Aorta (tissue), 5 donors: Measurements from ENCODE around the gene FANCC. TPM values are rescaled to one million over a fixed set of nuclear protein-coding genes. Genes with fewer than 3 reads are reported as not detected.

Experiments
- ATAC-seq: fragments of 200-7000 bp; cut with Tn5 transposase; one replicate; pipeline ENCODE4 v1.9.1; 2022; ENCODE audit warnings: moderate library complexity; ENCODE audit not compliant: low FRiP score
- DNase-seq, 2 donors: peaks; one replicate each; pipeline ENCODE4 v3.0.0-alpha.2; 2020
- H3K27ac ChIP-seq, 2 donors: one replicate each; pipeline ENCODE4 v1.5.1; 2013; ENCODE audit warnings: low read length in 2 of 2, mild to moderate bottlenecking in 2 of 2, moderate library complexity in 2 of 2, control low read depth in 1 of 2, inconsistent platforms in 1 of 2, low read depth in 1 of 2
- H3K27me3 ChIP-seq, 2 donors: one replicate each; pipeline ENCODE4 v1.6.1; 2013; ENCODE audit warnings: control low read depth in 1 of 2, low read length in 1 of 2, mild to moderate bottlenecking in 1 of 2, moderate library complexity in 1 of 2; ENCODE audit not compliant: insufficient read depth in 2 of 2, control insufficient read depth in 1 of 2
- H3K36me3 ChIP-seq, 2 donors: one replicate each; pipeline ENCODE4 v1.6.1; 2013; ENCODE audit warnings: control low read depth in 1 of 2, low read length in 1 of 2, mild to moderate bottlenecking in 1 of 2; ENCODE audit not compliant: insufficient read depth in 2 of 2, control insufficient read depth in 1 of 2
- H3K4me1 ChIP-seq, 2 donors: one replicate each; pipeline ENCODE4 v1.6.1; 2013; ENCODE audit warnings: low read length in 2 of 2, control low read depth in 1 of 2, mild to moderate bottlenecking in 1 of 2, moderate library complexity in 1 of 2; ENCODE audit not compliant: insufficient read depth in 2 of 2, control insufficient read depth in 1 of 2
- H3K4me3 ChIP-seq, 2 donors: one replicate each; pipeline ENCODE4 v1.5.1; 2013; ENCODE audit warnings: low read length in 2 of 2, control low read depth in 1 of 2, mild to moderate bottlenecking in 1 of 2
- H3K9me3 ChIP-seq: one replicate; pipeline ENCODE4 v1.6.1; 2013; ENCODE audit warnings: mild to moderate bottlenecking, low read length; ENCODE audit not compliant: control insufficient read depth
- WGBS, 2 donors: extraction: QIAGEN DNeasy Blood & Tissue Kit; methylation state at CpG; one replicate each; pipeline ENCODE4 v1.1.7; 2013; 5-methylcytosine and 5-hydroxymethylcytosine counted together
- intact Hi-C, 2 donors: fragments of 100-400 bp; cut with DNase I; formaldehyde crosslinking; loops; one replicate each; pipeline versions ENCODE4 v1.14.2 to v1.15.0; 2022
- polyA plus RNA-seq, 2 donors: library from polyadenylated mRNA; stranded (reverse); fragments of 200-250 nt; gene quantifications; one replicate each; pipeline ENCODE4 v1.2.3, GENCODE V29; 2013
- total RNA-seq, 2 donors: library from RNA; stranded (reverse); fragmentation: NEBNext Ultra II Directional; extraction: Animal tissue kit (Norgen Biotek cat#: 25700); gene quantifications; one replicate each; pipeline ENCODE4 v1.2.1, GENCODE V29; 2021
- donor health status: healthy with polysubstance abuse.
- donor health status: Bipolar disorder and iron deficiency.
- donor health status: DM: no; HTN: no; CAD: no.
- donor health status: DM: no; HTN: no; CAD: no.
- donor health status: DM: yes; HTN: yes; CAD: no.

FANCC gene
- total and polyA plus RNA-seq, 4 donors = 1.5 to 10.9 (median 5.8) TPM

GRCh38 chr9:95077766-95078370 lies 239.6 kb downstream of the FANCC start:
- H3K4me1 ChIP-seq = peaks cover 2 to 6% of the 10 kb centered on the region in 2 donors
- peaks cover 0 to 4% of the 10 kb centered on the region in 2 donors for H3K36me3 ChIP-seq
- WGBS, 2 donors = 8 to 10% methylated on average over 17 of the region's 17 CpGs
- no peaks in the 10 kb centered on the region for H3K27me3 ChIP-seq
- H3K27ac ChIP-seq = peak overlapping the region; percentile 89 to 94
- no peak for ATAC-seq
- H3K4me3 ChIP-seq = no peak overlapping the region
- H3K9me3 ChIP-seq = no peaks in the 10 kb centered on the region
- DNase-seq = peak in 1 of 2 donors; percentile 69
- intact Hi-C loops = no loop called here

GRCh38 chr9:95077053-95077765 lies 240.3 kb downstream of the FANCC start:
- H3K36me3 ChIP-seq = peaks cover 0 to 4% of the 10 kb centered on the region in 2 donors
- H3K4me1 ChIP-seq = peaks cover 5 to 6% of the 10 kb centered on the region in 2 donors
- peak overlapping the region; percentile 89 to 94 for H3K27ac ChIP-seq
- no peak overlapping the region for H3K4me3 ChIP-seq
- peak; percentile 49 to 66 for DNase-seq
- peak; percentile 14 for ATAC-seq
- intact Hi-C loops = no loop called here
- H3K27me3 ChIP-seq = no peaks in the 10 kb centered on the region
- 5% methylated on average over 18 of the region's 18 CpGs for WGBS, 2 donors
- no peaks in the 10 kb centered on the region for H3K9me3 ChIP-seq

- Histone ChIP-seq H3K4me3 (no peak overlapping the region), H3K9me3 (no peaks in the 10 kb centered on the region), H3K27ac (peak overlapping the region; percentile 89 to 94), H3K27me3 (no peaks in the 10 kb centered on the region), H3K4me1 (peaks cover 5 to 8% of the 10 kb centered on the region in 2 donors), H3K36me3 (peaks cover 0 to 4% of the 10 kb centered on the region in 2 donors)
- DNase-seq (no peak), ATAC-seq (no peak)
- intact Hi-C loops = no loop called here
- WGBS, 2 donors = 0 to 15% methylated on average over 1 of the region's 1 CpG
Measured at GRCh38 chr9:95076696-95077052, 240.8 kb downstream of the FANCC start.

- Histone ChIP-seq H3K27ac (peak overlapping the region in 1 of 2 donors; percentile 92), H3K36me3 (peaks cover 0 to 2% of the 10 kb centered on the region in 2 donors), H3K9me3 (no peaks in the 10 kb centered on the region), H3K4me3 (no peak overlapping the region), H3K27me3 (no peaks in the 10 kb centered on the region), H3K4me1 (peaks cover 5 to 8% of the 10 kb centered on the region in 2 donors)
- no peak for ATAC-seq
- intact Hi-C loops = no loop called here
- DNase-seq = peak in 1 of 2 donors; percentile 56
- 17 to 31% methylated on average over 7 of the region's 7 CpGs for WGBS, 2 donors
Measured at GRCh38 chr9:95075700-95076099, 241.8 kb downstream of the FANCC start.

GRCh38 chr9:95074632-95075031 lies 242.9 kb downstream of the FANCC start:
- Histone ChIP-seq H3K4me3 (no peak overlapping the region), H3K4me1 (peaks cover 5 to 8% of the 10 kb centered on the region in 2 donors), H3K36me3 (peaks cover 0 to 2% of the 10 kb centered on the region in 2 donors), H3K9me3 (no peaks in the 10 kb centered on the region), H3K27ac (peak overlapping the region; percentile 52 to 92), H3K27me3 (no peaks in the 10 kb centered on the region)
- ATAC-seq = no peak
- intact Hi-C loops = loop anchor here in 1 of 2 donors (5.0 kb wide), 1 partner anchor 53 kb away; no protein-coding TSS in a partner anchor
- 31 to 35% methylated on average over 9 of the region's 9 CpGs for WGBS, 2 donors
- DNase-seq = peak in 1 of 2 donors; percentile 72

- DNase-seq (peak in 1 of 2 donors; percentile 41), ATAC-seq (no peak)
- Histone ChIP-seq H3K9me3 (no peaks in the 10 kb centered on the region), H3K4me1 (peaks cover 7 to 8% of the 10 kb centered on the region in 2 donors), H3K36me3 (peaks cover 0 to 2% of the 10 kb centered on the region in 2 donors), H3K27me3 (no peaks in the 10 kb centered on the region), H3K4me3 (no peak overlapping the region), H3K27ac (peak overlapping the region; percentile 52 to 92)
- 34 to 40% methylated on average over 5 of the region's 5 CpGs for WGBS, 2 donors
- intact Hi-C loops = loop anchor here in 1 of 2 donors (5.0 kb wide), 1 partner anchor 53 kb away; no protein-coding TSS in a partner anchor
Measured at GRCh38 chr9:95073918-95074317, 243.6 kb downstream of the FANCC start.

- Histone ChIP-seq H3K9me3 (no peaks in the 10 kb centered on the region), H3K27ac (peak overlapping the region in 1 of 2 donors; percentile 87), H3K4me1 (peaks cover 7 to 8% of the 10 kb centered on the region in 2 donors), H3K36me3 (peaks cover 0 to 2% of the 10 kb centered on the region in 2 donors), H3K4me3 (no peak overlapping the region), H3K27me3 (no peaks in the 10 kb centered on the region)
- ATAC-seq = peak; percentile 24
- 63 to 66% methylated on average over 18 of the region's 18 CpGs for WGBS, 2 donors
- DNase-seq = peak in 1 of 2 donors; percentile 61
- intact Hi-C loops = loop anchor here in 1 of 2 donors (5.0 kb wide), 1 partner anchor 54 kb away; no protein-coding TSS in a partner anchor
Measured at GRCh38 chr9:95073042-95073607, 244.4 kb downstream of the FANCC start.

- intact Hi-C loops = loop anchor here in 1 of 2 donors (5.0 kb wide), 1 partner anchor 55 kb away; no protein-coding TSS in a partner anchor
- Histone ChIP-seq H3K27me3 (no peaks in the 10 kb centered on the region), H3K4me3 (no peak overlapping the region), H3K36me3 (peaks cover 2% of the 10 kb centered on the region in 2 donors), H3K9me3 (no peaks in the 10 kb centered on the region), H3K4me1 (peaks cover 7 to 13% of the 10 kb centered on the region in 2 donors), H3K27ac (peak overlapping the region; percentile 28 to 32)
- DNase-seq (peak in 1 of 2 donors; percentile 34), ATAC-seq (no peak)
- WGBS, 2 donors = 25 to 29% methylated on average over 5 of the region's 5 CpGs
Measured at GRCh38 chr9:95071925-95072324, 245.6 kb downstream of the FANCC start.
